ENCODE results near the gene TMEM238.
"Not testable (repeated sequence)": the region's sequence is repeated elsewhere in the genome, so short reads cannot be mapped to it uniquely, and the experiment has no call there.

TMEM238 gene

GRCh38 chr19:55384131-55384919 is at the start of gene TMEM238:
Gene TMEM238, minus strand, starts transcription at chr19:55384292. Its CDS starts 33 bp downstream, at chr19:55384259.
- peak in 1 of 2 experiments; percentile 54 for DNase-seq

GRCh38 chr19:55433292-55433691 is 49.2 kb upstream of the TMEM238 start:
- no peak for DNase-seq

- no peak for DNase-seq
These were observed 48.3 kb upstream of the TMEM238 start for GRCh38 chr19:55432241-55432959.

GRCh38 chr19:55431183-55431582 is 47.1 kb upstream of the TMEM238 start:
- no peak for DNase-seq

- DNase-seq = no peak
These were observed 42.0 kb upstream of the TMEM238 start for GRCh38 chr19:55426042-55426441.

GRCh38 chr19:55424518-55424917 is 40.4 kb upstream of the TMEM238 start:
- no peak for DNase-seq

- DNase-seq = peak in 1 of 2 experiments; percentile 12
These were observed 39.3 kb upstream of the TMEM238 start for GRCh38 chr19:55423225-55424005.

- DNase-seq = not testable (repeated sequence)
These were observed 37.2 kb upstream of the TMEM238 start for GRCh38 chr19:55421281-55421680.

- no peak for DNase-seq
These were observed 35.6 kb upstream of the TMEM238 start for GRCh38 chr19:55419624-55420236.

- DNase-seq = no peak
These were observed 35.0 kb upstream of the TMEM238 start for GRCh38 chr19:55419103-55419502.

- DNase-seq = peak; percentile 35 to 88
These were observed 34.1 kb upstream of the TMEM238 start for GRCh38 chr19:55418185-55418584.

GRCh38 chr19:55410168-55410567 is 26.1 kb upstream of the TMEM238 start:
- DNase-seq = no peak

- not testable (repeated sequence) for DNase-seq
These were observed 25.1 kb upstream of the TMEM238 start for GRCh38 chr19:55409179-55409578.

- DNase-seq = no peak
These were observed 24.4 kb upstream of the TMEM238 start for GRCh38 chr19:55408533-55408872.

- peak; percentile 99 for DNase-seq
These were observed 23.9 kb upstream of the TMEM238 start for GRCh38 chr19:55407800-55408532.

- DNase-seq = not testable (repeated sequence)
These were observed 23.4 kb upstream of the TMEM238 start, which contains the start of gene UBE2S for GRCh38 chr19:55407550-55407799. Gene UBE2S, minus strand, starts transcription at chr19:55407788. Its CDS starts 199 bp downstream, at chr19:55407589.

- peak in 1 of 2 experiments; percentile 22 for DNase-seq
These were observed 22.9 kb upstream of the TMEM238 start for GRCh38 chr19:55406826-55407549.

- no peak for DNase-seq
These were observed 22.2 kb upstream of the TMEM238 start for GRCh38 chr19:55406091-55406825.

GRCh38 chr19:55405638-55406037 is 21.5 kb upstream of the TMEM238 start:
- DNase-seq = no peak

GRCh38 chr19:55402509-55402908 is 18.4 kb upstream of the TMEM238 start:
- DNase-seq = no peak

GRCh38 chr19:55401390-55401789 is 17.3 kb upstream of the TMEM238 start:
- not testable (repeated sequence) for DNase-seq

Data from NCI-H524 (cell line).